Measurements from ENCODE around the gene RAB6B. TPM values are rescaled to one million over a fixed set of nuclear protein-coding genes. Genes with fewer than 3 reads are reported as not detected.

Gene RAB6B
- total and polyA plus RNA-seq, 2 of the 4 experiments (the other 2 are of a cell fraction) = 0.18 to 1.2 TPM

DNA sequence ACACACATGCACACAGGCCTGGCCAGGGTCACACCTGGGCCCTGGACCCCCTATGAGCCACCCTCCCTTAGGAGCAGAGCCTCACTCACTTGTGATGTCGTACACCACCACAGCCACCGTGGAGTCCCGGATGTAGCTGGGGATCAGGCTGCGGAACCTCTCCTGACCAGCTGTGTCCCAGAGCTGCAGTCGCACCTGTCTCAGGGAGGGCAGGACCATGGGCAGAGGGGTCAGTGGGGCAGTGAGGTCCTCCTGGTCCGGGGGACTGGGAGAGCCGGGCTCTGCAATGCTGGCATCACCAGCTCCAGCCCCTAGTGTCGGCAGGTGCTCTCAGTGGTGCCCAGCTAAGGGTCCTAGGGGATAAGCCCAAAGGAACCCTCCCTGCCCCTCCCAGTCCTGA is 54.5 kb downstream of the RAB6B start:
- H3K36me3 ChIP-seq (ENCODE audit: control insufficient read depth, insufficient read depth, low read length) = no peaks in the 10 kb centered on the region
- H3K56ac ChIP-seq (ENCODE audit: extremely low read depth, insufficient read depth, low read length) = no peak overlapping the region
- no peak overlapping the region for H4K8ac ChIP-seq (ENCODE audit: low read depth in 2 of 2, low read length in 2 of 2)
- no peak overlapping the region for H3K14ac ChIP-seq (replicated peaks; ENCODE audit: low read depth, low read length)
- no peak overlapping the region for H3K23ac ChIP-seq (ENCODE audit: low read depth, low read length)
- H2AK5ac ChIP-seq (ENCODE audit: low read depth, low read length) = no peak overlapping the region
- peaks cover 4% of the 10 kb centered on the region; the same call in 1 of the 2 replicates for H3K27me3 ChIP-seq (ENCODE audit: control insufficient read depth, insufficient read depth, low read length)
- ATAC-seq (ENCODE audit: low read depth) (no peak), DNase-seq (no peak)
- no peak overlapping the region for H2BK20ac ChIP-seq (ENCODE audit: low read depth, low read length)
- 75% methylated on average over 3 of the region's 8 CpGs; no CpG with 5 or more reads in 1 of the 2 experiments for WGBS, 2 experiments (ENCODE audit: extremely low coverage in 2 of 2, insufficient read length in 1 of 2)
- no peaks in the 10 kb centered on the region for H3K9me3 ChIP-seq (ENCODE audit: control insufficient read depth, insufficient read depth, low read length)
- intact Hi-C loops (cut with micrococcal nuclease) = no loop called here
- ChIA-PET CTCF (no interaction called here), POLR2A (ENCODE audit: unreplicated experiment) (no interaction called here)
- TF ChIP-seq MAZ (IDR thresholded peaks at IDR 0.05; ENCODE audit: borderline replicate concordance, low read depth, low read length) (no peak), SMC3 (IDR thresholded peaks at IDR 0.05; ENCODE audit: low read depth, low read length) (no peak)
- no peak overlapping the region for H3K27ac ChIP-seq (ENCODE audit: insufficient read depth, low read length)
- no peak overlapping the region for H2AFZ ChIP-seq (replicated peaks; ENCODE audit: low read length, poor library complexity)
- no peak overlapping the region for H3K4me3 ChIP-seq (ENCODE audit: insufficient read depth, low read depth, low read length)
- H4K5ac ChIP-seq (ENCODE audit: low read depth, low read length) = no peak overlapping the region
- H3K9me1 ChIP-seq (ENCODE audit: insufficient read depth, low read length) = no peaks in the 10 kb centered on the region
- H2AK9ac ChIP-seq (replicated peaks; ENCODE audit: low read depth, low read length, poor library complexity) = no peak overlapping the region
- no peak overlapping the region for H4K91ac ChIP-seq (ENCODE audit: insufficient read depth, low read depth, low read length)
- no TSS peak for BruUV-seq (replicated peaks)
- no peak overlapping the region for H2BK15ac ChIP-seq (ENCODE audit: low read depth, low read length)
- H3K4me1 ChIP-seq (ENCODE audit: control insufficient read depth, insufficient read depth, low read length) = no peaks in the 10 kb centered on the region; the same call in 1 of the 2 replicates
- no peak overlapping the region for H2BK5ac ChIP-seq (ENCODE audit: low read depth, low read length, poor library complexity, severe bottlenecking)
- H2BK120ac ChIP-seq (ENCODE audit: low read depth, low read length) = no peak overlapping the region
- dilution Hi-C loops (cut with HindIII; ENCODE audit: low sequenced_read_pairs, unreplicated experiment) = no loop called here
- H3K79me1 ChIP-seq (ENCODE audit: low read depth in 1 of 2, low read length in 2 of 2) = no peaks in the 10 kb centered on the region
- no peaks in the 10 kb centered on the region; the same call in 1 of the 2 replicates for H4K20me1 ChIP-seq (ENCODE audit: insufficient read depth, low read length)
- no peak overlapping the region for H3K4me2 ChIP-seq (ENCODE audit: low read depth, low read length)
- H3K4ac ChIP-seq (ENCODE audit: low read depth, low read length) = no peak overlapping the region
- H3K9ac ChIP-seq (ENCODE audit: low read depth, low read length) = no peak overlapping the region
- in situ Hi-C loops (cut with MboI; ENCODE audit: low sequenced_read_pairs) = no loop called here
- H3K18ac ChIP-seq (ENCODE audit: low read depth, low read length) = no peak overlapping the region
